GM12864 (cell line): Measurements from ENCODE around the gene GNPTG.

Experiments
- DNase-seq: peaks from one replicate; pipeline ENCODE4 v3.0.0-alpha.2; 2011; ENCODE audit warnings: low read depth
- H3K4me3 ChIP-seq: 2 replicates; pipeline ENCODE4 v1.5.1; 2011; ENCODE audit warnings: mild to moderate bottlenecking, low read depth, low read length, control low read depth
- CTCF ChIP-seq: IDR thresholded peaks from 2 replicates; pipeline ENCODE4 v1.5.1; 2011; ENCODE audit warnings: low read depth, mild to moderate bottlenecking, moderate library complexity, low read length, control low read depth, inconsistent platforms; ENCODE audit errors: missing control alignments

The GNPTG gene

GRCh38 chr16:1319041-1319440 is 32.7 kb upstream of the GNPTG start:
- no peak for TF ChIP-seq CTCF
- H3K4me3 ChIP-seq = no peak overlapping the region
- DNase-seq = no peak

GRCh38 chr16:1320097-1320496 is 31.6 kb upstream of the GNPTG start:
- DNase-seq = no peak
- no peak overlapping the region for H3K4me3 ChIP-seq
- no peak for TF ChIP-seq CTCF

GRCh38 chr16:1320658-1321240 is 31.0 kb upstream of the GNPTG start:
- TF ChIP-seq CTCF = no peak
- H3K4me3 ChIP-seq = no peak overlapping the region
- DNase-seq = no peak

- no peak for DNase-seq
- no peak overlapping the region for H3K4me3 ChIP-seq
- TF ChIP-seq CTCF = no peak
Observed at GRCh38 chr16:1322407-1322806, 29.3 kb upstream of the GNPTG start.

- no peak overlapping the region for H3K4me3 ChIP-seq
- DNase-seq = no peak
- TF ChIP-seq CTCF = no peak
Observed at GRCh38 chr16:1323296-1324239, 28.2 kb upstream of the GNPTG start.

GRCh38 chr16:1324286-1324826 is 27.4 kb upstream of the GNPTG start:
- no peak for DNase-seq
- TF ChIP-seq CTCF = no peak
- no peak overlapping the region for H3K4me3 ChIP-seq
